ENCODE results near the gene MOCS1.

Gene MOCS1

GRCh38 chr6:39941820-39942219 is 7.6 kb upstream of the MOCS1 start:
- H3K4me2 ChIP-seq (ENCODE audit: low read length), result no peak overlapping the region
- no peaks in the 10 kb centered on the region for H3K4me1 ChIP-seq (ENCODE audit: control insufficient read depth, low read length)
- H3K4me3 ChIP-seq (ENCODE audit: low read length), result no peak overlapping the region
- no peaks in the 10 kb centered on the region for H3K79me2 ChIP-seq (ENCODE audit: control insufficient read depth, low read length)
- no peaks in the 10 kb centered on the region for H4K20me1 ChIP-seq (ENCODE audit: control insufficient read depth, insufficient read depth, low read depth, low read length)
- H3K27ac ChIP-seq (ENCODE audit: low read depth, low read length), result no peak overlapping the region
- TF ChIP-seq, protein P1, sequence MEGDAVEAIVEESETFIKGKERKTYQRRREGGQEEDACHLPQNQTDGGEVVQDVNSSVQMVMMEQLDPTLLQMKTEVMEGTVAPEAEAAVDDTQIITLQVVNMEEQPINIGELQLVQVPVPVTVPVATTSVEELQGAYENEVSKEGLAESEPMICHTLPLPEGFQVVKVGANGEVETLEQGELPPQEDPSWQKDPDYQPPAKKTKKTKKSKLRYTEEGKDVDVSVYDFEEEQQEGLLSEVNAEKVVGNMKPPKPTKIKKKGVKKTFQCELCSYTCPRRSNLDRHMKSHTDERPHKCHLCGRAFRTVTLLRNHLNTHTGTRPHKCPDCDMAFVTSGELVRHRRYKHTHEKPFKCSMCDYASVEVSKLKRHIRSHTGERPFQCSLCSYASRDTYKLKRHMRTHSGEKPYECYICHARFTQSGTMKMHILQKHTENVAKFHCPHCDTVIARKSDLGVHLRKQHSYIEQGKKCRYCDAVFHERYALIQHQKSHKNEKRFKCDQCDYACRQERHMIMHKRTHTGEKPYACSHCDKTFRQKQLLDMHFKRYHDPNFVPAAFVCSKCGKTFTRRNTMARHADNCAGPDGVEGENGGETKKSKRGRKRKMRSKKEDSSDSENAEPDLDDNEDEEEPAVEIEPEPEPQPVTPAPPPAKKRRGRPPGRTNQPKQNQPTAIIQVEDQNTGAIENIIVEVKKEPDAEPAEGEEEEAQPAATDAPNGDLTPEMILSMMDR (IDR thresholded peaks at IDR 0.05; ENCODE audit: low read depth, low read length, poor library complexity, severe bottlenecking), result no peak
- TF ChIP-seq EZH2phosphoT487 (IDR thresholded peaks at IDR 0.05; ENCODE audit: borderline replicate concordance, low read length), result no peak
- H3K9me3 ChIP-seq (ENCODE audit: control insufficient read depth, insufficient read depth, low read length), result no peaks in the 10 kb centered on the region
- H3K9me2 ChIP-seq (replicated peaks; ENCODE audit: control insufficient read depth, low read length), result no peaks in the 10 kb centered on the region
- H3F3A ChIP-seq (ENCODE audit: control insufficient read depth, insufficient read depth), result no peaks in the 10 kb centered on the region
- no peaks in the 10 kb centered on the region for H3K36me3 ChIP-seq (ENCODE audit: control insufficient read depth, low read length)
- no peaks in the 10 kb centered on the region for H3K27me3 ChIP-seq (ENCODE audit: control insufficient read depth, low read length)

- Histone ChIP-seq H3K27me3 (ENCODE audit: control insufficient read depth, low read length) (no peaks in the 10 kb centered on the region), H4K20me1 (ENCODE audit: control insufficient read depth, insufficient read depth, low read depth, low read length) (no peaks in the 10 kb centered on the region), H3K27ac (ENCODE audit: low read depth, low read length) (no peak overlapping the region), H3K4me2 (ENCODE audit: low read length) (no peak overlapping the region), H3F3A (ENCODE audit: control insufficient read depth, insufficient read depth) (no peaks in the 10 kb centered on the region), H3K36me3 (ENCODE audit: control insufficient read depth, low read length) (no peaks in the 10 kb centered on the region), H3K4me3 (ENCODE audit: low read length) (no peak overlapping the region), H3K79me2 (ENCODE audit: control insufficient read depth, low read length) (no peaks in the 10 kb centered on the region), H3K4me1 (ENCODE audit: control insufficient read depth, low read length) (no peaks in the 10 kb centered on the region), H3K9me3 (ENCODE audit: control insufficient read depth, insufficient read depth, low read length) (no peaks in the 10 kb centered on the region), H3K9me2 (replicated peaks; ENCODE audit: control insufficient read depth, low read length) (no peaks in the 10 kb centered on the region)
- no peak for TF ChIP-seq EZH2phosphoT487 (IDR thresholded peaks at IDR 0.05; ENCODE audit: borderline replicate concordance, low read length)
- TF ChIP-seq, protein P1 (IDR thresholded peaks at IDR 0.05; ENCODE audit: low read depth, low read length, poor library complexity, severe bottlenecking), result no peak
Observed at GRCh38 chr6:39941138-39941537, 6.9 kb upstream of the MOCS1 start.

GRCh38 chr6:39938773-39939654 is 4.8 kb upstream of the MOCS1 start:
- no peak overlapping the region for H3K27ac ChIP-seq (ENCODE audit: low read depth, low read length)
- no peaks in the 10 kb centered on the region for H3K9me2 ChIP-seq (replicated peaks; ENCODE audit: control insufficient read depth, low read length)
- H3K4me2 ChIP-seq (ENCODE audit: low read length), result no peak overlapping the region

More at GRCh38 chr6:39938773-39939654, 4.8 kb upstream of the MOCS1 start:
- Histone ChIP-seq H3K36me3 (ENCODE audit: control insufficient read depth, low read length) (no peaks in the 10 kb centered on the region), H3K79me2 (ENCODE audit: control insufficient read depth, low read length) (no peaks in the 10 kb centered on the region), H3K27me3 (ENCODE audit: control insufficient read depth, low read length) (no peaks in the 10 kb centered on the region), H4K20me1 (ENCODE audit: control insufficient read depth, insufficient read depth, low read depth, low read length) (no peaks in the 10 kb centered on the region), H3F3A (ENCODE audit: control insufficient read depth, insufficient read depth) (no peaks in the 10 kb centered on the region), H3K4me3 (ENCODE audit: low read length) (no peak overlapping the region), H3K9me3 (ENCODE audit: control insufficient read depth, insufficient read depth, low read length) (no peaks in the 10 kb centered on the region), H3K4me1 (ENCODE audit: control insufficient read depth, low read length) (no peaks in the 10 kb centered on the region)
- TF ChIP-seq, protein P1 (IDR thresholded peaks at IDR 0.05; ENCODE audit: low read depth, low read length, poor library complexity, severe bottlenecking), result no peak
- TF ChIP-seq EZH2phosphoT487 (IDR thresholded peaks at IDR 0.05; ENCODE audit: borderline replicate concordance, low read length), result no peak
